ENCODE results near the gene BICD2.

Gene BICD2

GRCh38 chr9:92696619-92697018 lies 68.0 kb downstream of the BICD2 start:
- peaks cover 15% of the 10 kb centered on the region for H3K4me1 ChIP-seq (ENCODE audit: low read length)
- no peak overlapping the region for H3K9ac ChIP-seq (ENCODE audit: low read length)
- DNase-seq = peak; percentile 80
- no peak overlapping the region for H2AFZ ChIP-seq (ENCODE audit: low read length)
- H3K9me3 ChIP-seq (replicated peaks; ENCODE audit: insufficient read depth, low read length) = 0 out of 2 replicates have a peak, but pooled peaks cover 2% of the 10 kb centered on the region
- no peaks in the 10 kb centered on the region for H3K27me3 ChIP-seq (replicated peaks; ENCODE audit: insufficient read depth, low read length)
- H3K27ac ChIP-seq (ENCODE audit: low read length) = peak overlapping the region; percentile 72; the same call in 1 of the 2 replicates
- no peak overlapping the region for H3K4me3 ChIP-seq (ENCODE audit: low read length)
- TF ChIP-seq EZH2phosphoT487 (IDR thresholded peaks at IDR 0.05; ENCODE audit: low read length) = no peak
- TF ChIP-seq EZH2 (optimal IDR thresholded peaks at IDR 0.05; ENCODE audit: low read depth, low read length) = no peak
- TF ChIP-seq CTCF (IDR thresholded peaks at IDR 0.05; ENCODE audit: low read length) = no peak
- peaks cover 18% of the 10 kb centered on the region for H3F3A ChIP-seq (ENCODE audit: insufficient read depth, low read length)
- H3K79me2 ChIP-seq (ENCODE audit: low read length) = no peaks in the 10 kb centered on the region
- H3K9me2 ChIP-seq (replicated peaks; ENCODE audit: insufficient read depth, low read length) = no peaks in the 10 kb centered on the region
- no peaks in the 10 kb centered on the region for H4K20me1 ChIP-seq (ENCODE audit: insufficient read depth, low read length)
- peak overlapping the region; percentile 2; the same call in 1 of the 2 replicates for H3K4me2 ChIP-seq (ENCODE audit: low read depth, low read length)
- no peaks in the 10 kb centered on the region for H3K36me3 ChIP-seq (replicated peaks; ENCODE audit: insufficient read depth, low read length)

GRCh38 chr9:92686954-92687353 lies 77.7 kb downstream of the BICD2 start:
- Histone ChIP-seq H3K27ac (ENCODE audit: low read length) (no peak overlapping the region), H3K79me2 (ENCODE audit: low read length) (no peaks in the 10 kb centered on the region), H3K4me1 (ENCODE audit: low read length) (no peaks in the 10 kb centered on the region), H3K9ac (ENCODE audit: low read length) (no peak overlapping the region), H2AFZ (ENCODE audit: low read length) (no peak overlapping the region), H3K4me2 (ENCODE audit: low read depth, low read length) (no peak overlapping the region), H3F3A (ENCODE audit: insufficient read depth, low read length) (no peaks in the 10 kb centered on the region), H3K9me2 (replicated peaks; ENCODE audit: insufficient read depth, low read length) (no peaks in the 10 kb centered on the region), H4K20me1 (ENCODE audit: insufficient read depth, low read length) (no peaks in the 10 kb centered on the region), H3K36me3 (replicated peaks; ENCODE audit: insufficient read depth, low read length) (no peaks in the 10 kb centered on the region), H3K9me3 (replicated peaks; ENCODE audit: insufficient read depth, low read length) (0 out of 2 replicates have a peak, but pooled peaks cover 4% of the 10 kb centered on the region), H3K27me3 (replicated peaks; ENCODE audit: insufficient read depth, low read length) (no peaks in the 10 kb centered on the region), H3K4me3 (ENCODE audit: low read length) (no peak overlapping the region)
- DNase-seq = no peak
- TF ChIP-seq CTCF (IDR thresholded peaks at IDR 0.05; ENCODE audit: low read length) (0 out of 2 replicates have a peak, but pooled peaks have one; percentile 13), EZH2 (optimal IDR thresholded peaks at IDR 0.05; ENCODE audit: low read depth, low read length) (no peak)

GRCh38 chr9:92685022-92685421 lies 79.6 kb downstream of the BICD2 start:
- no peak overlapping the region for H3K27ac ChIP-seq (ENCODE audit: low read length)
- H3K4me2 ChIP-seq (ENCODE audit: low read depth, low read length) = no peak overlapping the region
- no peak for DNase-seq
- no peaks in the 10 kb centered on the region for H3K4me1 ChIP-seq (ENCODE audit: low read length)
- no peak overlapping the region for H3K4me3 ChIP-seq (ENCODE audit: low read length)
- TF ChIP-seq EZH2phosphoT487 (IDR thresholded peaks at IDR 0.05; ENCODE audit: low read length) = no peak
- no peaks in the 10 kb centered on the region for H3K9me3 ChIP-seq (replicated peaks; ENCODE audit: insufficient read depth, low read length)
- no peak overlapping the region for H2AFZ ChIP-seq (ENCODE audit: low read length)
- H3K9me2 ChIP-seq (replicated peaks; ENCODE audit: insufficient read depth, low read length) = no peaks in the 10 kb centered on the region
- H3K27me3 ChIP-seq (replicated peaks; ENCODE audit: insufficient read depth, low read length) = no peaks in the 10 kb centered on the region
- no peaks in the 10 kb centered on the region for H3K36me3 ChIP-seq (replicated peaks; ENCODE audit: insufficient read depth, low read length)
- no peaks in the 10 kb centered on the region for H3K79me2 ChIP-seq (ENCODE audit: low read length)
- H3K9ac ChIP-seq (ENCODE audit: low read length) = no peak overlapping the region
- no peaks in the 10 kb centered on the region for H3F3A ChIP-seq (ENCODE audit: insufficient read depth, low read length)
- no peaks in the 10 kb centered on the region for H4K20me1 ChIP-seq (ENCODE audit: insufficient read depth, low read length)

GRCh38 chr9:92682269-92682668 lies 82.4 kb downstream of the BICD2 start:
- H3K9ac ChIP-seq (ENCODE audit: low read length) = no peak overlapping the region
- no peaks in the 10 kb centered on the region for H3K27me3 ChIP-seq (replicated peaks; ENCODE audit: insufficient read depth, low read length)
- no peaks in the 10 kb centered on the region for H3K9me2 ChIP-seq (replicated peaks; ENCODE audit: insufficient read depth, low read length)
- H3K4me1 ChIP-seq (ENCODE audit: low read length) = no peaks in the 10 kb centered on the region
- no peak overlapping the region for H3K4me3 ChIP-seq (ENCODE audit: low read length)
- no peak overlapping the region for H3K27ac ChIP-seq (ENCODE audit: low read length)
- no peaks in the 10 kb centered on the region for H3K36me3 ChIP-seq (replicated peaks; ENCODE audit: insufficient read depth, low read length)
- no peaks in the 10 kb centered on the region for H3K79me2 ChIP-seq (ENCODE audit: low read length)
- H3K9me3 ChIP-seq (replicated peaks; ENCODE audit: insufficient read depth, low read length) = no peaks in the 10 kb centered on the region
- H3K4me2 ChIP-seq (ENCODE audit: low read depth, low read length) = no peak overlapping the region
- no peak for DNase-seq
- no peaks in the 10 kb centered on the region for H4K20me1 ChIP-seq (ENCODE audit: insufficient read depth, low read length)
- H3F3A ChIP-seq (ENCODE audit: insufficient read depth, low read length) = no peaks in the 10 kb centered on the region
- no peak for TF ChIP-seq EZH2phosphoT487 (IDR thresholded peaks at IDR 0.05; ENCODE audit: low read length)
- TF ChIP-seq CTCF (IDR thresholded peaks at IDR 0.05; ENCODE audit: low read length) = no peak
- no peak for TF ChIP-seq EZH2 (optimal IDR thresholded peaks at IDR 0.05; ENCODE audit: low read depth, low read length)
- no peak overlapping the region for H2AFZ ChIP-seq (ENCODE audit: low read length)

All from MM.1S (cell line).